ENCODE data around the gene LPAR4. TPM values are rescaled to one million over a fixed set of nuclear protein-coding genes. Genes with fewer than 3 reads are reported as not detected.

Gene LPAR4
- total and polyA plus RNA-seq, 2 of the 4 experiments (the other 2 are of a cell fraction), result not detected

DNA sequence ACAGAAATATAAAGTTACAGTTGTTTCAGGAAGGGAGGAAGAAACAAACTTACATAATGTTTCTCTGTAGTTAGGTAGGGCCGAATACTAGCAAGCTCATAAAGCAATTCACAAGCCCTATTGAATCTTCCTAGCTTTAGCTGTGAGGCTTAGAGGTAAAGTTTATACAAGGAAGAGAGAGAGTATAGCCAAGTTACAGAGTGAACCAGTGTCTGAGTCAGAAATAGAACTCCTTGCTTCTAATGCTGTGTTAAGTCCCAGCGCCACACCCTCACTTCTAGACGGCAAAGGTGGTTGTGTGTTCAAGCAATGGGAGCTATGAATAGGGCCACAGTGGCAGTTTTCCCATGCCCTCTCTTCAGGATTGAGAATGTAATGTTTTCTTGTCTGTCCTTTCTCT is 6.1 kb downstream of the LPAR4 start:
- ATAC-seq (ENCODE audit: low read depth) (no peak), DNase-seq (no peak)
- Histone ChIP-seq H2BK15ac (ENCODE audit: low read depth, low read length) (no peak overlapping the region), H3K79me1 (ENCODE audit: low read depth in 1 of 2, low read length in 2 of 2) (no peaks in the 10 kb centered on the region), H4K20me1 (ENCODE audit: insufficient read depth, low read length) (no peaks in the 10 kb centered on the region), H3K4ac (ENCODE audit: low read depth, low read length) (no peak overlapping the region), H2BK120ac (ENCODE audit: low read depth, low read length) (no peak overlapping the region), H3K18ac (ENCODE audit: low read depth, low read length) (no peak overlapping the region), H3K36me3 (ENCODE audit: control insufficient read depth, insufficient read depth, low read length) (no peaks in the 10 kb centered on the region), H3K9ac (ENCODE audit: low read depth, low read length) (no peak overlapping the region), H4K91ac (ENCODE audit: insufficient read depth, low read depth, low read length) (no peak overlapping the region), H2BK5ac (ENCODE audit: low read depth, low read length, poor library complexity, severe bottlenecking) (no peak overlapping the region), H2AFZ (replicated peaks; ENCODE audit: low read length, poor library complexity) (no peak overlapping the region), H3K4me2 (ENCODE audit: low read depth, low read length) (no peak overlapping the region), H3K23ac (ENCODE audit: low read depth, low read length) (no peak overlapping the region), H3K9me3 (ENCODE audit: control insufficient read depth, insufficient read depth, low read length) (no peaks in the 10 kb centered on the region), H3K4me3 (ENCODE audit: insufficient read depth, low read depth, low read length) (no peak overlapping the region), H3K4me1 (ENCODE audit: control insufficient read depth, insufficient read depth, low read length) (no peaks in the 10 kb centered on the region), H3K27me3 (ENCODE audit: control insufficient read depth, insufficient read depth, low read length) (no peaks in the 10 kb centered on the region), H2AK5ac (ENCODE audit: low read depth, low read length) (no peak overlapping the region), H4K8ac (ENCODE audit: low read depth in 2 of 2, low read length in 2 of 2) (no peak overlapping the region), H4K5ac (ENCODE audit: low read depth, low read length) (no peak overlapping the region), H3K14ac (replicated peaks; ENCODE audit: low read depth, low read length) (no peak overlapping the region), H3K9me1 (ENCODE audit: insufficient read depth, low read length) (no peaks in the 10 kb centered on the region), H3K27ac (ENCODE audit: insufficient read depth, low read length) (no peak overlapping the region), H2AK9ac (replicated peaks; ENCODE audit: low read depth, low read length, poor library complexity) (no peak overlapping the region), H3K56ac (ENCODE audit: extremely low read depth, insufficient read depth, low read length) (no peak overlapping the region), H2BK20ac (ENCODE audit: low read depth, low read length) (no peak overlapping the region)
- TF ChIP-seq MXI1 (IDR thresholded peaks at IDR 0.05; ENCODE audit: borderline replicate concordance, low read depth, low read length) (no peak), RAD21 (IDR thresholded peaks at IDR 0.05; ENCODE audit: low read length) (no peak), CHD1 (IDR thresholded peaks at IDR 0.05; ENCODE audit: low read depth, low read length) (no peak), RFX5 (IDR thresholded peaks at IDR 0.05; ENCODE audit: low read depth, low read length) (no peak), BHLHE40 (IDR thresholded peaks at IDR 0.05; ENCODE audit: low read depth, low read length) (no peak), FOS (IDR thresholded peaks at IDR 0.05; ENCODE audit: low read depth, low read length) (no peak), POLR2A (IDR thresholded peaks at IDR 0.05; ENCODE audit: low read depth, low read length) (no peak), CEBPB (IDR thresholded peaks at IDR 0.05; ENCODE audit: low read depth, low read length) (no peak), MAFK (IDR thresholded peaks at IDR 0.05; ENCODE audit: low read depth, low read length) (no peak), SMC3 (IDR thresholded peaks at IDR 0.05; ENCODE audit: low read depth, low read length) (no peak), NFE2L2 (IDR thresholded peaks at IDR 0.05; ENCODE audit: low read depth, low read length) (no peak)
- TF ChIP-seq, protein P1, sequence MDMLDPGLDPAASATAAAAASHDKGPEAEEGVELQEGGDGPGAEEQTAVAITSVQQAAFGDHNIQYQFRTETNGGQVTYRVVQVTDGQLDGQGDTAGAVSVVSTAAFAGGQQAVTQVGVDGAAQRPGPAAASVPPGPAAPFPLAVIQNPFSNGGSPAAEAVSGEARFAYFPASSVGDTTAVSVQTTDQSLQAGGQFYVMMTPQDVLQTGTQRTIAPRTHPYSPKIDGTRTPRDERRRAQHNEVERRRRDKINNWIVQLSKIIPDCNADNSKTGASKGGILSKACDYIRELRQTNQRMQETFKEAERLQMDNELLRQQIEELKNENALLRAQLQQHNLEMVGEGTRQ (IDR thresholded peaks at IDR 0.05; ENCODE audit: low read depth, low read length), result no peak
- TF ChIP-seq, protein P2, sequence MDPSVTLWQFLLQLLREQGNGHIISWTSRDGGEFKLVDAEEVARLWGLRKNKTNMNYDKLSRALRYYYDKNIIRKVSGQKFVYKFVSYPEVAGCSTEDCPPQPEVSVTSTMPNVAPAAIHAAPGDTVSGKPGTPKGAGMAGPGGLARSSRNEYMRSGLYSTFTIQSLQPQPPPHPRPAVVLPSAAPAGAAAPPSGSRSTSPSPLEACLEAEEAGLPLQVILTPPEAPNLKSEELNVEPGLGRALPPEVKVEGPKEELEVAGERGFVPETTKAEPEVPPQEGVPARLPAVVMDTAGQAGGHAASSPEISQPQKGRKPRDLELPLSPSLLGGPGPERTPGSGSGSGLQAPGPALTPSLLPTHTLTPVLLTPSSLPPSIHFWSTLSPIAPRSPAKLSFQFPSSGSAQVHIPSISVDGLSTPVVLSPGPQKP (IDR thresholded peaks at IDR 0.05; ENCODE audit: borderline replicate concordance, low read depth, low read length), result no peak
- TF ChIP-seq, protein P3, sequence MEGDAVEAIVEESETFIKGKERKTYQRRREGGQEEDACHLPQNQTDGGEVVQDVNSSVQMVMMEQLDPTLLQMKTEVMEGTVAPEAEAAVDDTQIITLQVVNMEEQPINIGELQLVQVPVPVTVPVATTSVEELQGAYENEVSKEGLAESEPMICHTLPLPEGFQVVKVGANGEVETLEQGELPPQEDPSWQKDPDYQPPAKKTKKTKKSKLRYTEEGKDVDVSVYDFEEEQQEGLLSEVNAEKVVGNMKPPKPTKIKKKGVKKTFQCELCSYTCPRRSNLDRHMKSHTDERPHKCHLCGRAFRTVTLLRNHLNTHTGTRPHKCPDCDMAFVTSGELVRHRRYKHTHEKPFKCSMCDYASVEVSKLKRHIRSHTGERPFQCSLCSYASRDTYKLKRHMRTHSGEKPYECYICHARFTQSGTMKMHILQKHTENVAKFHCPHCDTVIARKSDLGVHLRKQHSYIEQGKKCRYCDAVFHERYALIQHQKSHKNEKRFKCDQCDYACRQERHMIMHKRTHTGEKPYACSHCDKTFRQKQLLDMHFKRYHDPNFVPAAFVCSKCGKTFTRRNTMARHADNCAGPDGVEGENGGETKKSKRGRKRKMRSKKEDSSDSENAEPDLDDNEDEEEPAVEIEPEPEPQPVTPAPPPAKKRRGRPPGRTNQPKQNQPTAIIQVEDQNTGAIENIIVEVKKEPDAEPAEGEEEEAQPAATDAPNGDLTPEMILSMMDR (conservative IDR thresholded peaks at IDR 0.05; ENCODE audit: low read depth, low read length), result no peak
- ChIA-PET POLR2A (ENCODE audit: unreplicated experiment) (no interaction called here), CTCF (no interaction called here)
- WGBS, 2 experiments (ENCODE audit: extremely low coverage in 2 of 2, insufficient read length in 1 of 2), result no CpG with 5 or more reads among the region's 3 CpGs
- dilution Hi-C loops (cut with HindIII; ENCODE audit: low sequenced_read_pairs, unreplicated experiment) (no loop called here), in situ Hi-C loops (cut with MboI; ENCODE audit: low sequenced_read_pairs) (no loop called here), intact Hi-C loops (cut with micrococcal nuclease) (no loop called here)
- no TSS peak for BruUV-seq (replicated peaks)

Data from IMR-90 (cell line).